GM23338 (cell line): ENCODE measurements around the gene INPPL1. TPM values are rescaled to one million over a fixed set of nuclear protein-coding genes. Genes with fewer than 3 reads are reported as not detected.

Experiments
- ATAC-seq: fragments of 200-7000 bp; cut with Tn5 transposase; 3 replicates; pipeline ENCODE4 v1.9.1; 2020
- DNase-seq: peaks from one replicate; pipeline ENCODE4 v3.0.0-alpha.2; 2015; ENCODE audit warnings: low spot score
- H2AFZ ChIP-seq: fragments of 200-600 bp; sonication (generic); 2 replicates; pipeline ENCODE4 v1.8.0; 2016; ENCODE audit warnings: antibody characterized with exemption, mild to moderate bottlenecking, moderate library complexity
- H3F3A ChIP-seq: fragments of 200-600 bp; sonication (generic); replicated peaks from 2 replicates; pipeline ENCODE4 v1.8.0; 2017; ENCODE audit warnings: antibody characterized with exemption, mixed run types, low read depth
- H3K27ac ChIP-seq: fragments of 200-600 bp; sonication (generic); 2 replicates; pipeline ENCODE4 v1.6.1; 2016; ENCODE audit warnings: low read depth
- H3K27me3 ChIP-seq: fragments of 200-600 bp; sonication (generic); 2 replicates; pipeline ENCODE4 v1.8.0; 2016; ENCODE audit warnings: mild to moderate bottlenecking, mixed run types, moderate library complexity; ENCODE audit not compliant: insufficient read depth
- H3K36me3 ChIP-seq: fragments of 200-600 bp; sonication (generic); 2 replicates; pipeline ENCODE4 v1.8.0; 2016; ENCODE audit warnings: mild to moderate bottlenecking; ENCODE audit not compliant: insufficient read depth
- H3K4me1 ChIP-seq: fragments of 200-600 bp; sonication (generic); 2 replicates; pipeline ENCODE4 v1.8.0; 2016; ENCODE audit warnings: mild to moderate bottlenecking, moderate library complexity; ENCODE audit not compliant: insufficient read depth
- H3K4me2 ChIP-seq: fragments of 200-600 bp; sonication (generic); 2 replicates; pipeline ENCODE4 v1.7.1; 2017; ENCODE audit warnings: mixed run types
- H3K4me3 ChIP-seq: fragments of 200-600 bp; sonication (generic); 2 replicates; pipeline ENCODE4 v1.6.1; 2016; ENCODE audit warnings: mixed run types
- H3K79me2 ChIP-seq: fragments of 200-600 bp; sonication (generic); replicated peaks from 2 replicates; pipeline ENCODE4 v1.8.0; 2017; ENCODE audit warnings: mild to moderate bottlenecking; ENCODE audit not compliant: insufficient read depth
- H3K9me2 ChIP-seq: fragments of 200-600 bp; sonication (generic); 2 replicates; pipeline ENCODE4 v1.8.0; 2017; ENCODE audit not compliant: insufficient read depth
- H4K20me1 ChIP-seq: fragments of 200-600 bp; sonication (generic); replicated peaks from 2 replicates; pipeline ENCODE4 v1.8.0; 2017; ENCODE audit warnings: mild to moderate bottlenecking; ENCODE audit not compliant: insufficient read depth
- H3K27ac Mint-ChIP-seq: 2 replicates; pipeline ENCODE4 v1.8.0; 2020; ENCODE audit warnings: inconsistent platforms, mild to moderate bottlenecking, moderate library complexity, mixed read lengths
- H3K27me3 Mint-ChIP-seq: 3 replicates; pipeline ENCODE4 v1.8.0; 2022; ENCODE audit warnings: low read depth, mild to moderate bottlenecking, moderate library complexity, mixed read lengths, inconsistent platforms; ENCODE audit not compliant: insufficient read depth, poor library complexity
- H3K36me3 Mint-ChIP-seq: 3 replicates; pipeline ENCODE4 v1.8.0; 2021; ENCODE audit warnings: low read depth, mild to moderate bottlenecking, inconsistent platforms, moderate library complexity, mixed read lengths
- H3K4me1 Mint-ChIP-seq: 3 replicates; pipeline ENCODE4 v1.8.0; 2020; ENCODE audit warnings: mild to moderate bottlenecking, inconsistent platforms, mixed read lengths
- H3K4me3 Mint-ChIP-seq: 3 replicates; pipeline ENCODE4 v1.8.0; 2021; ENCODE audit warnings: moderate library complexity, mild to moderate bottlenecking, inconsistent platforms, mixed read lengths
- H3K9me3 Mint-ChIP-seq: 3 replicates; pipeline ENCODE4 v1.8.0; 2020; ENCODE audit warnings: moderate library complexity, mild to moderate bottlenecking, inconsistent platforms, mixed read lengths
- CREB1 ChIP-seq: fragments of 250-450 bp; sonication (Bioruptor Pico); IDR thresholded peaks from 2 replicates; pipeline ENCODE4 v1.5.0; 2020; ENCODE audit warnings: low read depth, mild to moderate bottlenecking, moderate library complexity
- CTCF ChIP-seq, 2 experiments: fragments of 200-600 bp in 1 of 2; sonication (generic) in 1 of 2; conservative IDR thresholded peaks; 2 replicates each; pipeline versions ENCODE4 v1.5.1 to v1.6.1; 2016 to 2017; ENCODE audit warnings: antibody characterized with exemption in 2 of 2, low read depth in 2 of 2, mild to moderate bottlenecking in 2 of 2, moderate library complexity in 1 of 2
- EZH2 ChIP-seq: fragments of 200-600 bp; sonication (generic); IDR thresholded peaks from one replicate; pipeline ENCODE4 v1.8.0; 2017; ENCODE audit warnings: antibody characterized with exemption, mild to moderate bottlenecking, low read depth; ENCODE audit not compliant: unreplicated experiment
- EZH2phosphoT487 ChIP-seq: fragments of 200-600 bp; sonication (generic); IDR thresholded peaks from one replicate; pipeline ENCODE4 v1.8.1; 2018; ENCODE audit warnings: antibody characterized with exemption; ENCODE audit not compliant: unreplicated experiment
- JUNB ChIP-seq: IDR thresholded peaks from one replicate; pipeline ENCODE4 v1.6.1; 2016; ENCODE audit warnings: antibody characterized with exemption; ENCODE audit not compliant: unreplicated experiment
- REST ChIP-seq: IDR thresholded peaks from one replicate; pipeline ENCODE4 v1.6.1; 2018; ENCODE audit warnings: antibody characterized with exemption; ENCODE audit not compliant: unreplicated experiment
- ZNF331 ChIP-seq: fragments of 250-450 bp; sonication (Bioruptor Pico); IDR thresholded peaks from 2 replicates; pipeline ENCODE4 v1.5.0; 2020; ENCODE audit warnings: low read depth, mild to moderate bottlenecking, moderate library complexity
- polyA plus RNA-seq: library from polyadenylated mRNA; unstranded; fragments of >200 nt; fragmentation: Nextera tagmentation; extraction: Ambion mirVana; gene quantifications from 2 replicates; pipeline ENCODE4 v1.2.1, GENCODE V29; 2016
- total RNA-seq: library from RNA; depleted of rRNA; stranded (reverse); fragments of >200 nt; shearing (Covaris generic); gene quantifications from 2 replicates; pipeline ENCODE4 v1.2.3, GENCODE V29; 2014

Gene INPPL1
- total and polyA plus RNA-seq, 2 experiments from 2014 or later = 21.5 to 54.7 TPM

GRCh38 chr11:72244060-72244360 lies 19.4 kb downstream of the INPPL1 start, which contains the start of gene PHOX2A (continued):
- TF ChIP-seq CTCF (conservative IDR thresholded peaks at IDR 0.05; ENCODE audit: low read depth in 2 of 2) = no peak
- no peak for TF ChIP-seq ZNF331 (CRISPR knock-in tag)
- TF ChIP-seq REST = no peak
- no peak for TF ChIP-seq JUNB
- TF ChIP-seq EZH2phosphoT487 = no peak

GRCh38 chr11:72244361-72245262 lies 20.0 kb downstream of the INPPL1 start:
- no peaks in the 10 kb centered on the region; the same call in 2 of the 3 replicates for H3K36me3 Mint-ChIP-seq
- H3K36me3 ChIP-seq = no peaks in the 10 kb centered on the region
- no peaks in the 10 kb centered on the region for H3K9me2 ChIP-seq
- peaks cover 22% of the 10 kb centered on the region for H3K4me1 ChIP-seq
- peaks cover 10% of the 10 kb centered on the region for H4K20me1 ChIP-seq
- peaks cover 30% of the 10 kb centered on the region for H3K4me1 Mint-ChIP-seq
- peak overlapping the region; percentile 84 for H3K4me3 ChIP-seq
- H3K27ac Mint-ChIP-seq = no peak overlapping the region
- H3F3A ChIP-seq = 0 out of 2 replicates have a peak, but pooled peaks cover 9% of the 10 kb centered on the region
- no peak overlapping the region for H3K27ac ChIP-seq
- peaks cover 39% of the 10 kb centered on the region for H3K27me3 Mint-ChIP-seq
- peaks cover 100% of the 10 kb centered on the region for H3K27me3 ChIP-seq
- H2AFZ ChIP-seq = peak overlapping the region; percentile 98
- H3K9me3 Mint-ChIP-seq = peaks cover 4% of the 10 kb centered on the region; the same call in 2 of the 3 replicates
- peak; percentile 31 for ATAC-seq
- H3K4me2 ChIP-seq = peak overlapping the region; percentile 96
- TF ChIP-seq EZH2 (peak; percentile 84), CREB1 (CRISPR knock-in tag) (no peak)
- H3K4me3 Mint-ChIP-seq = no peak overlapping the region
- H3K79me2 ChIP-seq = no peaks in the 10 kb centered on the region
- peak; percentile 85 for DNase-seq
